ENCODE results near the gene CXXC1.

- no peak for TF ChIP-seq EZH2 (IDR thresholded peaks at IDR 0.05; ENCODE audit: borderline replicate concordance, low read depth, low read length, severe bottlenecking)
- TF ChIP-seq GATA2 (IDR thresholded peaks at IDR 0.05; ENCODE audit: insufficient read depth, insufficient read length, low read depth, low read length): no peak
- TF ChIP-seq JUN (IDR thresholded peaks at IDR 0.05; ENCODE audit: borderline replicate concordance, insufficient read depth, insufficient read length, low read depth): no peak
- no peak for TF ChIP-seq CTCF (IDR thresholded peaks at IDR 0.05; ENCODE audit: extremely low read depth in 1 of 2, insufficient read depth in 1 of 2, low read depth in 1 of 2, low read length in 2 of 2)
- TF ChIP-seq POLR2A (IDR thresholded peaks at IDR 0.05; ENCODE audit: low read depth, low read length): no peak
- TF ChIP-seq MAX (IDR thresholded peaks at IDR 0.05; ENCODE audit: insufficient read depth, insufficient read length): no peak
Measured at GRCh38 chr18:50293039-50293438, 5.5 kb upstream of the CXXC1 start.

All from endothelial cell of umbilical vein (primary cell).